CD4-positive, alpha-beta T cell treated with Interleukin-4 for 4 hours (primary cell): ENCODE data around the gene EEF1G.
"Not testable (repeated sequence)": the region's sequence is repeated elsewhere in the genome, so short reads cannot be mapped to it uniquely, and the experiment has no call there.

Experiments used
- DNase-seq: peaks from one replicate; pipeline ENCODE4 v3.0.0-alpha.2; 2020

Gene EEF1G

DNA sequence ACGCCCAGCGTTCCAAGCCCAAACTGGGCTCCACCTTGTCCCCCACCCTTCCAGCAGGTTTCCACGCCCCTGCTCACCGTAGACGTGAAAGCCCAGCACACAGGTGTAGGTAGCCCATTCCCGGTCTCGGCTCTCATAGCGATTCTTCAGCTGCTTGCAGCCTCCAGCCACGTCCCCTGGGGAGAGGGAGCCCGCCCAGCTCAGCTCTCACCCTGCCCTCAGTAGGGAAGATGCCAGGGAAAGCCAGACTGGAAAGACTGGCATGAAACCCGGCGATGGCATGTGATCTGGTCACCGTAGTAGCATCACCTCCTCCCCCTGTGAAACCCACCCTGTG, 29.3 kb upstream of the EEF1G start:
- no peak for DNase-seq

DNA sequence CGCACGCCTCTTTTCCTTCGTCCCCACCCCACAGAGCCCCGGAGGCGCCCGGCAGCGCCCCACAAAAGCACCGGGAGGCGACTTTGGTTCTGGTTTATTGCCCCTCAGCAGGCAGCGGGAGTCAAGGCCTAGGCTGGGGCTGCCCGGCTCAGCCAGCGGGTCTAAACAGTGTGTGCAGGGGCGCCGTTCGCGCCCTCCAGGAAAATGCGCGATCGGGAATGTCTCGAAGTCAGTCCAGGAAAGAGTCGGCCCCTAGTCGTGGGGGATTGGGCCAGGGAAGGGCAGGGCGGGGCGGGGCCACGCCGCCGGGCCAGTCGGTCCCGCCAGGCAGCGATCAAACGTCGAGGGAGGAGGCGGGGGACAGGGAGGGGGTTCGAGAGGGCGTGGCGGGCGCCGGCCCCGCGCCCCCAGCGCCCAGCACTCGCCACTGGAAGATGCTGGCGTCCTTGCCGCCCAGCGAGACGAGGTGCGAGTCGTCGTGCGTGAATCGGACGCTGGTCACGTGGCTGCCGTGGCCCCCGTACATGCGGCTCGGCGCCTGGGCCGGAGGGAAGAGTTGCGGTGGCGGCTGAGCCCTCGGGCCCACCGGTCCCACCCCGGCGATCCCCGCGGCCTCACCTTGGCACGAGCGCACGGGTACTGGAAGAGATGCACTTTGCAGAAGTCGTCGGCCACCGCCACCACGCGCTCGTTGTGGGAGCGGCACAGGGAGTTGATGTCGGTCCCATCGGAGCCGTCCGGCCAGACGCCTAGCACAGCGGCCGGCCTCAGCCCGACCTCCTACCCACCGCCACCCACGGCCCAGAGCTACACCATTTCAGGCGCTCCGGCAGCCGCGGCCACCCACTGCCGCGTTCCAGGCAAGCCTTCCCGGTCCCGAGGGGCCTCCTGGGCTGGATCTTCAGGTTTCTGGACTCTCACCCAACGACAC, 28.7 kb upstream of the EEF1G start:
- peak; percentile 29 for DNase-seq

DNA sequence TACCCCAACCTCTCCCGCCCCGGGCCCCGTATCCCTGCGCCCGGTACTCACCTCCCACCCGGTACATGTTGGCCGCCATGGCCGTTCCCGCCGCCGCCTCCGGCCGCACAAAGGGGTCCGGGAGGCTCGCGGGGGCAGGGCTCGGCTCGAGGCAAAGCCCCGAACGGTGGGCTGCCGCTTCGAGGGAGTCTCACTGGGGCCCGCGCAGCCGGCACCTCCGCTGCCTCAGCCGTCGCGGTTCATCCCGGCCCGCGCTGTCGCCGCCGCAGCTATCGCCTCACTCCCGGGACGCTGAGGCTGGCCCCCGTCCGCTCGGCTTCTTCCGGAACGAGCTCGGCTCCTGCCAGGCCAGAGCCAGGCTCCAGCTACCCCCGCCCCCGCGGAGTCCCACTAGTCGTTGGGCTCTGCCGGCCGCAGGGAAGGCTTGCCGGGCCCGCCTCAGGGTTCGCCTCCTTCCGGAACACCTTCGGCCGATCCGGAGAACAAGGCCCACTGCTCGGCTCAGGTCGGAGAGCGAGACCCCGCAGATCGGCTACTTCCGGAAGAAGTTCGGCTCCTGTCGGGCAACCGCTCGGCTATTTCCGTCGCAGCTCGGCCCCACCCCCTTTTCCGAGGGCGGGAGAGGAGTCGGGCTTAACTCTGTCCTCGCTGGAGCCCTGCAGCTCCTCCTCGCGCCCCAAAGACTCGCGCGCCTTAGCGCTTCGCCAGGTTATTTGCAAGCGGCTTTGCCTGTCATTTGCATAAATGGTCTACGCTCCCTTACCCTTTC, 27.9 kb upstream of the EEF1G start, which contains the start of gene MTA2:
TSS of gene MTA2 (minus strand) at position 494 of the 769 bp plus-strand sequence. CDS start at position 79, 415 bp downstream.
- peak; percentile 97 for DNase-seq

DNA sequence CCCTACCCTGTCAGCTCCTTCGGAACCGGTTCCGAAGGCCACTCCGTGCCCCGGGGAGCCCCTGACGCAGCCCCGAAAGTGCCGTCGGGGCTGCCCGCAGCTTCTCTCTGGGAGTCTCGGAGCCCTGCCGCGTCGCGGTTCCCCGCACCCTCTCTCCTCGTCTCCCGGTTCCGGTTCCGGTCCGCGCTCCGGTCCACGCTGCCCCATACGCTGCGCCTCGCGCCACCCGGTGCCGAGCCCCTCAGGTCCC, 27.4 kb upstream of the EEF1G start:
- DNase-seq, result no peak

DNA sequence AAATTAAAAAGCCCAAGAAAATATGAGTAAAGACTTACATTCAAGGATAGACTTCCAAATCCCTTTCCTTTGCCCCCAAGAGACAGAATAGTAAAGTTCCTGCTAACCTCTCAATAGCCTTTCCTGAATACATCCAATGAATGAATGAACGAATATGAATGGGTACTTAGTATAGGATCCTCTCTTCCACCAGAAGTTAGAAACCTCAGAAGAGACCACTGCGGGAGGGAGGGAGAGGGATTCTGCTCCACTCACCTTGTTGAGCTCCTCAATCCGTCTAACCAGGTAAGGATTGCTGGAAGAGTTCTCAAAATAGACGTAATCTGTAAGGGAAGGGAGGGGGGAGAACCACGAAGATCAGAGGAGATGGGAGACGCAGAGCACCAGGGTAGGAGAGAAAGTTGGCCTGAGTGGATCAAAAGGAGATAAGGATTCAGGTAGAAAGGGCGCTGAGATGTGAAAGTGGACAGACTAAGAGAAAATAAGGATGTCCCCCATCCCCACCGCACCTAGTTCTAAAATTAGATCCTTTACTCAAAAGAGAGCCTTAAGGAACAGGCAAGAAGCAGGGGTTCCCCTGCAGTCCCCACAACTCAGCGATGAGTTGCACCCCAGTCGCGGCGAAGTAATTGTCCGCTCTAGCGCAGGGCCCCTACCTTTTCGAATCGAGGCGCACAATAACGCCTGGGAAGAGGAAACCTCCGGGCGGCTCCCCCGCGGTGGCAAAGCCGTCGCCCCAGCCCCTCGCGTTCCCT, 26.9 kb upstream of the EEF1G start:
- no peak for DNase-seq

DNA sequence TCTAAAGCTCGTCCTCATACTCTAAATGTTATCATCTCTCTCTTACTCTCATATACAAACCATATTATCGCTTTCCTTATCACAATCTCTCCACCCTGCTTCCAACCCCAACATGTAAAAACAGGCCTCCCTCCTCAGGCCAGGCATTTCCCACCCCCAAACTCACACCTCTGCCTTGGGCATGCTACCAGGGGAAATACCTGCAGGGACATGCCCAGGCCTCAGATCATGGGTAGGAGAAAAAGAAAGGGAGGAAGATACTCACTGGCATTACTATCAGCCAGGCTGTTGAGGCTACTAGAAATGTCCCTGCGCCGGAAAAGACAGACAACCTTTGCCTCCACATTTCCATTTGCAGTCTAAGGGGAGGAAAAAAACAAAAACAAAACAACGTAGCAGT, 26.2 kb upstream of the EEF1G start:
- DNase-seq, result no peak

DNA sequence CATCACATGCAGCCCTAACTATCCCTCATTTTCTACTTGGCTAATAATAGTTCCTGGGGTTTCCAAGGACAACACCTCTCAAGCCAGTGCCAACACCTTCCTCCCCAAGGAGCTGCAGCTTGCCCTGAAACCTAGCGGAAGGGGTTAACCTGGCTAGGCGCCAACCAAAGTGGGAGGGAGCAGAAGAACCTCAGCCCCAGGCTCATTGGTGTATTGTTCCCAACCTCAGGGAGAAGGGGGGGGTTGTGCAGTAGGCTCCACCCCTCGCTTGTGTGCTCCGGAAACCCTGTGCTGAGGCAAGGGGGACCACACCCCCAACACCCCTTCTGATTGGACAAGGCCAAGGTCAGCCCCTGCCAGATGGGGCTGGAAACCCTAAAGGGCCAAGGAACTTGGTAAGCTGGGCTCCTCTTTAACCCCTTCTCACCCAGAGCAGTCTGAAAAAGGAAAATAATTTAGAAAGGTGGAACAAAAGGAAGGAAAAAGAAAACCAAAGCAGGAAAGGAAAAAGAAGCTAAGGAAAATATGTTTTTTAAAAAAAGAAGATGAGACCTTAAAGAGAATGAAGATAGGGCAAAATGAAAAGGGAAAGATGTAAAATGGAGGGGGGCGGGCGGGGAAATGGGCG, 25.5 kb upstream of the EEF1G start:
- peak; percentile 99 for DNase-seq

DNA sequence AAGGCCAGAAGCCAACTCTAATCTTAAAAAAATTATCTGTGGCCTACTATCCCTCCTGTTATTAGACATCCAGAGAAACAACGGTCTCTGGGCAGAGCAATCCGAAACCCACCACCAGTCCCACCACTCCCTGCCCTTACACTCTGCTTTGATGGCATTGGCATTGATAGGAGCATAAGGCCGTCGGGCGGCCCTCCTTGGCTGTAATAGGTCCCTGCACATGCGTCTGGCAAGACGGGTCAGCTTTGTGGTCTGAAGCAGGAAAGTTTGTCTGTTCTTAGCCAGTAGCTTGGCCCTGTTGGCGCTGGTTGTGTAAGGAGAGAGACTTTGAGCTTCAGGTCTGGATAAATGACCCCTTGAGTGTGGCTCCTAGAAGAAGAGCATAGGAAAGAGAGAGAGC, 21.4 kb upstream of the EEF1G start:
- no peak for DNase-seq

DNA sequence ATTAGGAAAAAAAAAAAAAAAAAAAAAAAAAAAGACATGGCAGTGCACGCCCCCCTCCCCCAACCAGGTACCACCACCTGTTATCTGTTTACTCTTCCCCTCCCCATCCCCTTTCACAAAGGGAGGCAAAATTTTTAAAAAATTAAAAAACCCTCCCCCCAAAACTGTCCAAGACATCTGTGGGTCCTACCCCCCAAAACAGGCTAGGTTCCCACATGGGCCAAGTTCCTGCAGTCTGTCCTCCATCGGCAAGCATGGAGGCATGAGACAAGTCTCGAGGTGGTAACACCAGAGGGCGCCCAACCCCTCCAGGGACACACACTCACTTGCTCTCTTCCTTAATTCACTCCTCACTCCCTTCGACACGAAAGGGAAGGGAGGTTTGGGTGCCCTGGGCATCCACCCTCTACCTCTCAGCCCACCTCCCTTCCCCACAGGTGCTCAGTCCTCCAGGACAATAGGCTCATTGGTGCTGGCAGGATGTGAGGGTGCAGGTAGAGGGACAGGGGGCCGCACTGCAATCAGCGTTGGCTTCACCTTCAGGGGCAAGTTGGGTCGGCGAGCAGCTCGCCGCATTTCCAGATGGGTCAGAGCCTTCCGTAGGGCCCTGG, 19.8 kb upstream of the EEF1G start:
- peak; percentile 78 for DNase-seq

DNA sequence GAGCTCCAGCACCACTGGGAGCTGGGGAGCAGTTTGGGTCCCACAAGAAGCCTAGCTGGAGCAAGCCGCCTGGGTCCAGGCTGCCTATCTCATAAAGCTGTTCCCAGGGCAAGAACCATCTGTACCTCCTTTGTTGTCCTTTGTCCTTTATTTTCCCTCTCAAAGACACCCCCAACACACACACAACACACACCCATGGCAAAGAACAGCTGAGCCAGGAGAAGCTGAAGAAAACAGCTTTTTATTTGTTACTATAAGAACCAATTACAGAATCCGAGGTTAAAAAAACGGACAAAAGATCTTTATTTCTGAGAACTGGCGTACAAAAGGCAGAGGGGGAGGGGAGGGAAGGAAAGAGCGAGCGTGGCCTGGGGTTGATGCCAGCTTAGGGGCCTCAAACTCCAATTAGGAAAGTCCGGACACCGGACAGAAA, 19.3 kb upstream of the EEF1G start:
- no peak for DNase-seq

DNA sequence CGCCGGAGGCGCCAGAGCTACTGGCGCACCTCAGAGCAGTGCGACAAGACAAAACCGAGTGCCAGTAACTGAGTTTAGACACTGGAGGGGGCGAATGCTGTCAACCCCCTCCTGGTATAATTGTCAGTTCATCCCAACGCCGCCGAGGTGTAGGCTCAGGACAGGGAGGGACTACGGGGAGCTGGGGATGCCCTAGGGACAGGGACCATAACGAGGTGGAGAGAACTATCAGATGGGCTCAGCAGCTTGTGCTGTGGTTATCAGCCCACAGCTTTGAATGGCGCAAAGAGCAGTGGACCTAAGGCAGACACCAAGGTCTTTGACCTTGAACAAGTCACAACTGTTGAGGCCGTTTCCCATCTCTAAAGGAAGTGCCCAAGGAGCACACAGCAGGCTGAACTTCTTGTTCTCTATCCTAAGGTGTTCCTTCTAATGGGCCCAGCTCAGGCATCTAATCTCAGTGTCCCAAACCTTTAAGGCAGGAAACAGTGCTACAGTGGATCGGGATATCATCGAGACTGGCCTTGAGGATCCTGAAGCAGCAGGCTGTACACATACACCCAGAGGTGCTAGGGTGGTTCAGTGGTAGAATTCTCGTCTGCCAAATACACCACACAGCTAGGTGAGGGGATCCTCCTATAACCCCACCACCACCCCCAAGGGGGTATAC, 18.6 kb upstream of the EEF1G start:
- no peak for DNase-seq

DNA sequence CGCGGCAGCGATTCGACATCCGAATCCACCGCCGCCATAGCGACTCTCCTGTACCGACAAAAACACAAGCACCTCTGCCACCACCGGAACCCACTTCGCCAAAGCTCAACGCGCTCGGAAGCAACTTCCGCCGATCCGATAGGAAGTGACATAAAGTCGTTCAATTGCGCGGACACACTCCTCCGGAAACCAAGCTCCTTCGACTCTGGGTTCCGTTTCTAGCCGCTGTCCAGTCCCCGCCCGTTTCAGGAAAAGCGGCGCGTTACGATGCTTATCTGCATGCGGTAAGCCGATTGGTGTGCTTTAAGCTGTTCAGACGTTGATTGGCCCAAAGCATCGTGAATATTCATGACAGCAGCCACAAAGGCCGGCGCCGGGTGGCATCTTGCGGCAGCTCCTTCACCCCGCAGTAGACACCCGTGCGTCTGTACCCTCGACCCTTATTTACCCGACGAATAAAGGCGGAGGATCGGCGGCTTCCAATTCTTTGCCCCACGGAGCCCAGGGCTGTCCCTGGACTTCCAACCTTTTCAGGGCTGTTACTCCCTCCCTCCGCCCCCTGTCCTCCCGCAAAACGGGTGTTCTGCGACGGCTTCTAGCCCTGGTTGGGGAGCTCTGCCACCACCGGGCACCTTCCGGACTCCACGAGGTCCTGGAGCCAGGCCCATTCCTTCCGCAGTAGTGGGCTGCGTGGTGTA, 17.9 kb upstream of the EEF1G start, which contains the start of gene TUT1:
TSS of gene TUT1 (minus strand) at position 76 of the 698 bp plus-strand sequence. CDS start at position 38, 38 bp downstream.
- peak; percentile 99 for DNase-seq

DNA sequence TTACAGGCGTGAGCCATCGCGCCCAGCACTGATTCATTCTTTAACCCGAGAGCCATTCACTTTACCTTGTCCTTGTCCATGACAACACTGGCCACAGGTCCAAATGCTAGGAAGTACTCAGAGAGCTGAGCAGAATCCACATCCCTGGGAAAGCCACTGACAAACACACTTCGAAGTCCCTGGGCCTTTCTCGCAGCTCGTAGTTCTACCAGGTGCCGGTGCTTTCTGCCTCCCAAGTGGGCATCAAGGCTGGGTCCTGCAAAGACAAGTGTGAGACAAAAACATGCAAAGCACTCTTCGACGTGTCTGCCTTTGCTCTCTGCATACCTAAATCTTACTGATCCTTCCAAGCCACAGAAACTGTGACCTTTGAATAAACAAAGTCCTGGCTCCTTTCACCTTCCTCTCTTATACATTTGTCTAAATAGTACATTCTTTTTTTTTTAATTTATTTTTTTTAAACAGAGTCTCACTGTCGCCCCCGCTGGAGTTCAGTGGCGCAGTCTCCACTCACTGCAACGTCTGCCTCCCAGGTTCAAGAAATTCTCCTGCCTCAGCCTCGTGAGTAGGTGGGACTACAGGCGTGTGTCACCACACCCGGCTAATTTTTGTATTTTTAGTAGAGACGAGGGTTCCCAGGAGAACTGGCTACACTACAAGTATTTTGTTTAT, 15.4 kb upstream of the EEF1G start:
- DNase-seq, result no peak

DNA sequence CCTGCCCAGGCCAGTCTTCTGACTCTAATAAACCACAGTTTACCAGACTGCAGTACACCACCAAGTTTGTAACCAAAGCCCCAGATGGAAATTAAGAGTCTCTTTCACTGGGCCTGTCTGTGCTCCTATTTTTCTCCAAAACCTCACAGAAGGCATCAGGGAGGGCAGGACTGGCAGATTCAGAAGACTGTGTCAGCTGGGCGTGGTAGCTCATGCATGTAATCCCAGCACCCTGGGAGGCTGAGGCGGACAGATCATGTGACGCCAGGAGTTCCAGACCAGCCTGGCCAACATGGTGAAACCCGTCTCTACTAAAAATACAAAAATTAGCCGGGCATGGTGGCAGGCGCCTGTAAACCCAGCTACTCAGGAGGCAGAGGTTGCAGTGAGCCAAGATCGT, 11.7 kb upstream of the EEF1G start:
- DNase-seq, result not testable (repeated sequence)

DNA sequence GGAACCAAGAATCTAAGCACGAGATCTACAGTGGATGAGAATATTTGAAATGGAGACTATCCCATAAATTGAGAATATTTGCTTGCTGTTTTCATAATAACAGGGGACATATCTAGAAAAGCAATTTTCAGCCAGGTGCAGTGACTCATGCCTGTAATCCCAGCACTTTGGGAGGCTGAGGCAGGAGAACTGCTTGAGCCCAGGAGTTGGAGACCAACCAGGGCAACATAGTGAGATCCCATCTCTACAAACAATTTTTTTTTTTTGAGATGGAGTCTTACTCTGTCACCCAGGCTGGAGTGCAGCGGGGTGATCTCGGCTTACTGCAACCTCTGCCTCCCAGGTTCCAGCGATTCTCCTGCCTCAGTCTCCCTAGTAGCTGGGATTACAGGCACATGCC, 8.0 kb upstream of the EEF1G start:
- DNase-seq, result not testable (repeated sequence)

DNA sequence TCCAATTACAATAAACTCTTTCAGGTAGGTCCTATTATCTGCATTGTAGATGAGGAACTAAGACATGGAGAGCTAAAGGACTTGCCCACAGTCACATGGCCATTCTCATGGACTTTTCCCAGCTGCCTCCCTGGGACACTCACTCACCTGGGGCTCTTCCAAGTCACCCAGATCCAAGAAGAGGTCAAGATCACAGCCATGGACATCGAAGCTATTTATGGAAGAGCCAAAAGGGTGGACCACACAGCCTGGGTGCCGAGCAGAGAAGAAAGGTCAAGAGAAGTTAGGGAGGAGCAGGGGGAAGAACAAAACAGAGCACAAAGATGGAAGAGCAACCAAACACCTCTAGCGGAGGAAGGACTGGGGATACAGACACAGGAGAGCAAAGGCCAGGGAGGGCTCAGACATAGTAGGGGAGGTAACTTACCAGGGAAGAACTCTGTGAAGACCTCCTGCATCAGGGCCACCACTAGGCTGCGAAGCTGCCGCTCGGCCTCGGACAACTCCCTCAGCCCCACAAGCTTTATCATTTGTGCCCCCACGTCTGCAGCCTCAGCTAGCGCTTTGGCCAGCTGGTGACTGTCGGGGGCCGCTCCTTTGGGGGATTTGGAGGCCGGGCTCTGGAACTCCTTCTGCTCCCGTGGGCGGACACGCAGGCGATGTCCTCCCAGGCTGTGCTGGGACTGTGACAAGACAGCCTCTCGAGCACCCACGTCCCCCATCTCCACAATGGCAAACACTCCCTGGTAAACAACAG, 7.4 kb upstream of the EEF1G start:
- DNase-seq, result no peak

DNA sequence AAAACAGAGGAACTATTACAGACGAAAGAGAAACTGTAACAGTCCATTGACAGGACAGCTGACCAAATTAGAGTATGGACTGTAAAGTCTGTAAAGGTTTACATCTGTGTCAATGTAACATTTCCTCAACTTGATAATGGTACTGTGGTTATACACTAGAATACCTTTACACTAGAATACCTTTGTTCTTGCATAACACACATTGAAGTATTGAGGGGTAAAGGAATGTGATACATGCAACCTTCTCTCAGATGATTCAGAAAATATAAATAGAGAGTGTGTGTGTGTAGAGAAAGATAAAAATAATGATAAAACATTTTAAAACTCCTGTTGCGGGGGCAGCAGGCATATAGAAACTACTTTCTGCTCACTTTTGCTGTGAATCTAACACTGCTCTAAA, 5.6 kb upstream of the EEF1G start:
- DNase-seq, result no peak

DNA sequence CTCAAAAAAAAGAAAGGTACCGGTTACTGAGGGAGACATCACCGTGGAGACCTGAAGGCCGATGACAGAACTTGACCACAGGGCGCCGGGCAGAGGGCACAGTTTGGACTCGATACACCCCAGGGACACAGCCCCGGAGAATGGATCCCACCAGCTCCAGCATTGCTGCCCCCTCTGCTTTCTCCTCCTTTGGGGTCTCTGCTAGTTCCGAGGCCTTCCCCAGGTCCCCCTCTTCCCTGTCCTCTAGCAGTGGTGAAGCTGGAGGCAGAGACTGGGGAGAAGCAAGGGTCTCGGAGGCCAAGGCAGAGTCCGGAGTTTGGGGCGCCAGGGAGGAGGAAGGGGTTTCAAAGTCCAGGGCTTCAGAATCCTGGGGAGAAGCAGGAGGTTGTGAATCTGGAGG, 4.8 kb upstream of the EEF1G start:
- no peak for DNase-seq

DNA sequence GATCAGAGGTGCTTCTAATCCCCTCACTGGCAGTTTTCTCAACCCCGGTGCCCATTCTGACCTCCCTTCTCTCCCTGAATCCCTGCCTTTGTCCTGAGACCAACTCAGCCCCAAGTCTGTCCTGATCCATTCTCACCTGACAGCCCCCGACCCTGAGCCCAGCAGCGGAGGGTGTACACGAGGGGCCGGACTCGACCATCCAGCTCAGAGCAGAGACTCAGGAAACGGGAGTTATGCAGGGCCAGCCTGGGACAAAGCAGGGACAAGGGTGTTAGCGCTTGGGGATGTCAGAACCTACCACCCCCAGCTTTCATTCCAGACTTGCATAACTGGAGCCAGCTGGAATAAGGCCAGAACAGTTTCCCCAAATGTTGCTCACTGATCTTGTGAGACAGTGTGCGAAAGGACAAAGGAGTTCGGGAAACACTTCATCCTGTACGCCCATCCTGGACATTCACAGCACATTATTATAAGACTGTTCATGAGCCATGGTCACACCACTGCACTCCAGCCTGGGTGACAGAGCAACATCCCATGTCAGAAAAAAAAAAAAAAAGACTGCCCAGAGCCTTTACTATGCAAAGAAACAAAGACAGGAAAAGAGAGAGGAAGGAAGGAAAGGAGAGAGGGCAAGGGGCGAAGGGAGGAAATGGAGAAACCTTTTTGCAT, 3.5 kb upstream of the EEF1G start:
- DNase-seq, result no peak
